Measurements from ENCODE around the gene HPN. TPM values are rescaled to one million over a fixed set of nuclear protein-coding genes. Genes with fewer than 3 reads are reported as not detected.

The HPN gene
- total RNA-seq, 1 donor from 2014 or later, result 0.30 TPM

GRCh38 chr19:35055715-35056179, 14.2 kb downstream of the HPN start:
- TF ChIP-seq EZH2 (IDR thresholded peaks at IDR 0.05) (no peak), CTCF (IDR thresholded peaks at IDR 0.05) (peak; percentile 61)
- H3K27me3 Mint-ChIP-seq (ENCODE audit: insufficient read depth, low read depth), result peaks cover 9% of the 10 kb centered on the region
- no peaks in the 10 kb centered on the region for H3K9me3 Mint-ChIP-seq
- H3K27ac Mint-ChIP-seq, result peak overlapping the region; percentile 87
- no peaks in the 10 kb centered on the region for H3K9me3 ChIP-seq (ENCODE audit: low read depth)
- H3K4me3 ChIP-seq, result no peak overlapping the region
- no peaks in the 10 kb centered on the region for H3K36me3 Mint-ChIP-seq
- peaks cover 5% of the 10 kb centered on the region for H3K4me1 Mint-ChIP-seq
- peak overlapping the region; percentile 56 for H3K4me2 ChIP-seq
- H3K27ac ChIP-seq, result no peak overlapping the region
- no peaks in the 10 kb centered on the region for H3K36me3 ChIP-seq
- H4K20me1 ChIP-seq (ENCODE audit: low read depth), result no peaks in the 10 kb centered on the region
- no peaks in the 10 kb centered on the region for H3K27me3 ChIP-seq
- H3K79me2 ChIP-seq (ENCODE audit: low read depth), result no peaks in the 10 kb centered on the region
- peak overlapping the region; percentile 57 for H2AFZ ChIP-seq (replicated peaks)
- no peak overlapping the region for H3K4me3 Mint-ChIP-seq
- peak; percentile 59 for DNase-seq (ENCODE audit: low spot score)
- no peak overlapping the region for H3K9ac ChIP-seq
- H3F3A ChIP-seq (ENCODE audit: low read depth), result peaks cover 9% of the 10 kb centered on the region
- H3K4me1 ChIP-seq, result peaks cover 6% of the 10 kb centered on the region

GRCh38 chr19:35056513-35057063, 15.1 kb downstream of the HPN start:
- no peak overlapping the region for H2AFZ ChIP-seq (replicated peaks)
- H3K9ac ChIP-seq, result no peak overlapping the region
- Mint-ChIP-seq H3K4me3 (no peak overlapping the region), H3K4me1 (peaks cover 5% of the 10 kb centered on the region), H3K36me3 (no peaks in the 10 kb centered on the region), H3K27ac (no peak overlapping the region), H3K27me3 (ENCODE audit: insufficient read depth, low read depth) (peaks cover 8% of the 10 kb centered on the region), H3K9me3 (no peaks in the 10 kb centered on the region)
- peaks cover 9% of the 10 kb centered on the region for H3F3A ChIP-seq (ENCODE audit: low read depth)
- no peak for DNase-seq (ENCODE audit: low spot score)
- TF ChIP-seq EZH2 (IDR thresholded peaks at IDR 0.05) (no peak), CTCF (IDR thresholded peaks at IDR 0.05) (no peak), EZH2phosphoT487 (IDR thresholded peaks at IDR 0.05) (no peak)
- H3K27ac ChIP-seq, result no peak overlapping the region
- no peak overlapping the region for H3K4me3 ChIP-seq
- H3K27me3 ChIP-seq, result no peaks in the 10 kb centered on the region
- no peaks in the 10 kb centered on the region for H3K9me3 ChIP-seq (ENCODE audit: low read depth)
- H3K4me1 ChIP-seq, result peaks cover 6% of the 10 kb centered on the region
- no peak overlapping the region for H3K4me2 ChIP-seq
- no peaks in the 10 kb centered on the region for H3K79me2 ChIP-seq (ENCODE audit: low read depth)
- no peaks in the 10 kb centered on the region for H4K20me1 ChIP-seq (ENCODE audit: low read depth)
- no peaks in the 10 kb centered on the region for H3K36me3 ChIP-seq

- Histone ChIP-seq H3F3A (ENCODE audit: low read depth) (peaks cover 9% of the 10 kb centered on the region), H2AFZ (replicated peaks) (no peak overlapping the region), H4K20me1 (ENCODE audit: low read depth) (no peaks in the 10 kb centered on the region), H3K79me2 (ENCODE audit: low read depth) (no peaks in the 10 kb centered on the region), H3K27me3 (peaks cover 6% of the 10 kb centered on the region), H3K4me1 (peaks cover 6% of the 10 kb centered on the region), H3K4me3 (no peak overlapping the region), H3K36me3 (no peaks in the 10 kb centered on the region), H3K27ac (no peak overlapping the region), H3K9me3 (ENCODE audit: low read depth) (no peaks in the 10 kb centered on the region), H3K9ac (no peak overlapping the region), H3K4me2 (no peak overlapping the region)
- no peak for TF ChIP-seq CTCF (IDR thresholded peaks at IDR 0.05)
- TF ChIP-seq EZH2 (IDR thresholded peaks at IDR 0.05), result no peak
- no peak for TF ChIP-seq EZH2phosphoT487 (IDR thresholded peaks at IDR 0.05)
- Mint-ChIP-seq H3K27me3 (ENCODE audit: insufficient read depth, low read depth) (peaks cover 9% of the 10 kb centered on the region), H3K9me3 (no peaks in the 10 kb centered on the region), H3K27ac (no peak overlapping the region), H3K4me1 (peaks cover 5% of the 10 kb centered on the region), H3K36me3 (no peaks in the 10 kb centered on the region), H3K4me3 (no peak overlapping the region)
- no peak for DNase-seq (ENCODE audit: low spot score)
Measured at GRCh38 chr19:35058370-35058769, 16.8 kb downstream of the HPN start.

All from neural progenitor cell (in vitro differentiated cells).